GM18951 (cell line): ENCODE measurements around the gene SLC22A23.

Experiments
- POLR2A ChIP-seq: IDR thresholded peaks from 4 replicates; pipeline ENCODE4 v1.6.1; 2011; ENCODE audit warnings: mild to moderate bottlenecking; ENCODE audit not compliant: insufficient read length, insufficient read depth; ENCODE audit errors: extremely low read depth
- in situ Hi-C: fragments of 300-500 bp; cut with MboI; formaldehyde crosslinking; loops from one replicate; pipeline ENCODE4 v1.12.0; 2022; ENCODE audit warnings: low sequenced_read_pairs, mixed read lengths, inconsistent platforms; ENCODE audit not compliant: unreplicated experiment

Gene SLC22A23

DNA sequence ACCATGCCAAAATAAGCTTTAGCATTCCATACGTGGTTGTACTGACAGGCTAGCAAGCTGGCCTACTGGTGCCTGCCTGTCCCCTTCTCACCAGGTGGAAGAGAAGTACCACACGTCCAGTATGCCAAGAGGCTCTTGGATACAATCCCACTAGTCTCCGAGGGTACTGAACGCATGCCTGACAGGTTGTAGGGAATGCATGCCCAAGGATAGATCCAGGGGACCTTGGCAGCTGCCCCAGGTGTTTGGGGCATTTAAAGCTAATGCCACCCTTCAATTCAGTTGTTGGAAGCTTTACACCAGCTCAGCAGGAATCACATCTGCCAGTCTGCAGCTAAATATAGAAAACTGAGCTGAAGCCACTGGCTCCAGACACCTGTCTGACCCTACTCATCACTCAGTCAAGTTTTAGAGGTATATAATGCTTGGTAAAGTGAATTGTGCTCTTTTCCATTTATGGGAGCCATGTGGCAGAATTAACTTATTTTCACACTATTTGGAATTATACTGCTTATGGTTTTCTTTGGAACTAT lies 234.3 kb downstream of the SLC22A23 start:
- in situ Hi-C loops = no loop called here
- no peak for TF ChIP-seq POLR2A

DNA sequence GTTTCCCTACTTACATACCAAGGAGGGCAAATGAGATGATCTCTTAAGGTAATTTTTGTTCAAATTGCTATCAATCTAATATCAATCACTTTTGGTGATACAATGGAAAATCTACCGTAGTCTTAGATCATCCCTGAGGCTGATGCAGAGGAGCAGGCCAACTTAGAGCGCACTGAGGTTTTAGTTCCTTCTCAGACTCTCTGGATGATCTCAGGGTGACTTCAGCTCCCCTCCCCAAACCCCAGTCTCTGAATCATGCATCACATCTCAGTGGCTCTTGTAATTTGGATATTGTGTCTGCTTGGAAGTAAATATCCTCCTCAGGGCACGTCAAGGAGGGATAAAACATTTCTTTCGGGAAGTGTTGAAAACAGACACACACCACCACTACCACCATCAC lies 235.3 kb downstream of the SLC22A23 start:
- no peak for TF ChIP-seq POLR2A
- in situ Hi-C loops = no loop called here

DNA sequence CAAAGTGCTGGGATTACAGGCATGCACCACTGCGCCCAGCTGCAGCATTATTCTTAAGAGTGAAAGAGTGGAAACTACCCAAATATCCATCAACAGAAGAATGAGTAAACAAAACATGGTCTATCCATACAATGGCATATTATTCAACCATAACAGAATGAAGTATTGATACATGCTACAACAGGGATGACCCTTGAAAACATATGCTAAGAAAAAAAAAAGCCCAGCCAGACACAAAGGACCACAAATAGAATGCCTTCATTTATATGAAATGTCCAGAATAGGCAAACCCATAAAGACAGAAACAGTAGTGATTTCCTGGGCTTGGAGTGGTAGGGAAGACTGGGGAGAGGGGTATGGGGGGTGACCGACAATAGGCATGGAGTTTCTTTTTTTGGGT lies 236.5 kb downstream of the SLC22A23 start:
- in situ Hi-C loops = no loop called here
- no peak for TF ChIP-seq POLR2A
